K562 (cell line): ENCODE measurements around the gene GOLGA2. TPM values are rescaled to one million over a fixed set of nuclear protein-coding genes. Genes with fewer than 3 reads are reported as not detected.

Source experiments
- ARID1B ChIP-seq: fragments of 450-650 bp; IDR thresholded peaks from 2 replicates; pipeline ENCODE4 v1.6.1; 2016; ENCODE audit warnings: antibody characterized with exemption, mild to moderate bottlenecking, inconsistent platforms
- DMBX1 ChIP-seq: fragments of 250-450 bp; sonication (Bioruptor Pico); IDR thresholded peaks from 2 replicates; pipeline ENCODE4 v1.8.0; 2022; ENCODE audit warnings: inconsistent platforms, mild to moderate bottlenecking, moderate library complexity, borderline replicate concordance
- ERF ChIP-seq: fragments of 450-650 bp; formaldehyde crosslinking; IDR thresholded peaks from 2 replicates; pipeline ENCODE4 v1.4.0; 2020; ENCODE audit warnings: mild to moderate bottlenecking, mixed read lengths
- JUND ChIP-seq, 2 experiments: IDR thresholded peaks; 2 replicates in 1 of 2; 3 replicates in 1 of 2; pipeline ENCODE4 v1.6.1; 2011; ENCODE audit warnings: borderline replicate concordance in 2 of 2, low read depth in 2 of 2, low read length in 2 of 2, improper control_type of control experiment in 1 of 2, missing biosample characterization in 1 of 2, missing genetic modification characterization in 1 of 2, missing genetic modification reagents in 1 of 2
- REST ChIP-seq, 2 experiments: fragments of 450-650 bp; formaldehyde crosslinking in 1 of 2; IDR thresholded peaks; 2 replicates each; pipeline versions ENCODE4 v1.4.0 to v1.6.1; 2014 to 2020; ENCODE audit warnings: mild to moderate bottlenecking in 2 of 2, borderline replicate concordance in 1 of 2, low read depth in 1 of 2
- SMAD4 ChIP-seq: fragments of 250-450 bp; sonication (Bioruptor Pico); conservative IDR thresholded peaks from 2 replicates; pipeline ENCODE4 v1.8.0; 2021; ENCODE audit warnings: inconsistent platforms, mild to moderate bottlenecking, moderate library complexity
- SREBF2 ChIP-seq: sonication (generic); formaldehyde crosslinking; IDR thresholded peaks from 2 replicates; pipeline ENCODE4 v1.4.0; 2020; ENCODE audit warnings: mild to moderate bottlenecking, missing genetic modification reagents
- STAT5B ChIP-seq: fragments of 250-450 bp; sonication (Bioruptor Pico); IDR thresholded peaks from 2 replicates; pipeline ENCODE4 v1.8.0; 2021; ENCODE audit warnings: mild to moderate bottlenecking, inconsistent platforms
- TFE3 ChIP-seq: fragments of 450-650 bp; formaldehyde crosslinking; IDR thresholded peaks from 2 replicates; pipeline ENCODE4 v1.4.0; 2020; ENCODE audit warnings: mild to moderate bottlenecking, mixed read lengths
- ZBED1 ChIP-seq: IDR thresholded peaks from 2 replicates; pipeline ENCODE4 v1.6.1; 2014
- ZBTB12 ChIP-seq: fragments of 250-450 bp; sonication (Bioruptor Pico); IDR thresholded peaks from 2 replicates; pipeline ENCODE4 v1.4.0; 2020
- ZBTB17 ChIP-seq: fragments of 450-650 bp; formaldehyde crosslinking; IDR thresholded peaks from 2 replicates; pipeline ENCODE4 v1.4.0; 2020; ENCODE audit warnings: mild to moderate bottlenecking
- ZFP30 ChIP-seq: fragments of 250-450 bp; sonication (Bioruptor Pico); IDR thresholded peaks from 2 replicates; pipeline ENCODE4 v1.8.0; 2022; ENCODE audit warnings: moderate library complexity, mild to moderate bottlenecking, inconsistent platforms, borderline replicate concordance
- ZKSCAN1 ChIP-seq: fragments of 150-350 bp; IDR thresholded peaks from 2 replicates; pipeline ENCODE4 v1.6.1; 2016; ENCODE audit warnings: low read depth, low read length
- ZNF436 ChIP-seq: fragments of 250-450, 450-650 bp; sonication (Bioruptor Pico); formaldehyde crosslinking; IDR thresholded peaks from 2 replicates; pipeline ENCODE4 v1.7.0; 2020; ENCODE audit warnings: mild to moderate bottlenecking
- ZNF445 ChIP-seq: fragments of 250-450 bp; sonication (Bioruptor Pico); IDR thresholded peaks from 2 replicates; pipeline ENCODE4 v1.4.0; 2020; ENCODE audit warnings: low read depth, mild to moderate bottlenecking, moderate library complexity
- ZNF583 ChIP-seq: fragments of 250-450 bp; sonication (Bioruptor Pico); IDR thresholded peaks from 2 replicates; pipeline ENCODE4 v1.4.0; 2020
- polyA plus RNA-seq, 8 experiments: library from polyadenylated mRNA; depleted of rRNA in 4 of 8; stranded (reverse) in 5 of 8; unstranded in 3 of 8; fragments of >200 nt; fragmentation: Nextera tagmentation in 2 of 8; fragmentation: Illumina TruSeq in 1 of 8; extraction: Ambion mirVana in 2 of 8; extraction: Trizol in 1 of 8; gene quantifications; 2 replicates each; pipeline versions ENCODE4 v1.2.1 to v1.2.3, GENCODE V29; 2011 to 2014; ENCODE audit warnings: inconsistent platforms in 1 of 8, missing spikeins in 1 of 8
- total RNA-seq, 7 experiments: library from RNA; depleted of rRNA in 6 of 7; stranded (reverse); fragments of >200 nt in 6 of 7; fragmentation: Illumina TruSeq in 2 of 7; extraction: Trizol in 2 of 7; gene quantifications; 2 replicates each; pipeline versions ENCODE4 v1.2.1 to v1.2.3, GENCODE V29; 2011 to 2021; ENCODE audit warnings: low replicate concordance in 1 of 7

Gene GOLGA2
- total and polyA plus RNA-seq, 9 of the 15 experiments (the other 6 are each of a cell fraction or from before 2014, with no cell fraction given), result 15.7 to 138 (median 76.0) TPM

GRCh38 chr9:128276008-128276573 is 284 bp upstream of the GOLGA2 start, which contains the start of gene SWI5 (continued):
- TF ChIP-seq REST (IDR thresholded peaks at IDR 0.05; ENCODE audit: borderline replicate concordance) (no peak), REST (CRISPR knock-in tag; IDR thresholded peaks at IDR 0.05; ENCODE audit: low read depth) (peak; percentile 71), ZBED1 (no peak), DMBX1 (CRISPR knock-in tag) (peak; percentile 58; the same call in 1 of the 2 replicates), TFE3 (CRISPR knock-in tag) (no peak), ZBTB17 (CRISPR knock-in tag) (0 out of 2 replicates have a peak, but pooled peaks have one; percentile 7), ARID1B (no peak), SMAD4 (CRISPR knock-in tag) (peak; percentile 20), ZNF583 (CRISPR knock-in tag) (peak; percentile 66; the same call in 1 of the 2 replicates), ZBTB12 (CRISPR knock-in tag) (peak; percentile 86; the same call in 1 of the 2 replicates), JUND (IDR thresholded peaks at IDR 0.05; ENCODE audit: borderline replicate concordance, low read depth, low read length) (no peak; the same call in none of the 2 replicates), JUND (tag; IDR thresholded peaks at IDR 0.05; ENCODE audit: borderline replicate concordance, low read depth, low read length) (0 out of 3 replicates have a peak, but pooled peaks have one; percentile 61), STAT5B (CRISPR knock-in tag) (no peak), ZKSCAN1 (peak; percentile 13; the same call in 1 of the 2 replicates), ZNF436 (CRISPR knock-in tag) (peak; percentile 61; the same call in 1 of the 2 replicates), ZFP30 (CRISPR knock-in tag) (peak; percentile 61; the same call in 1 of the 2 replicates), SREBF2 (CRISPR knock-in tag) (no peak), ZNF445 (CRISPR knock-in tag) (peak; percentile 16; the same call in 1 of the 2 replicates), ERF (CRISPR knock-in tag) (peak; percentile 83)
